ENCODE measurements around the gene L3MBTL4.
"Not testable (repeated sequence)": the region's sequence is repeated elsewhere in the genome, so short reads cannot be mapped to it uniquely, and the experiment has no call there.

L3MBTL4 gene

GRCh38 chr18:6406075-6406909 is 8.4 kb downstream of the L3MBTL4 start:
- no peak for DNase-seq (ENCODE audit: low spot score)

GRCh38 chr18:6405237-6406074 is 9.3 kb downstream of the L3MBTL4 start:
- no peak for DNase-seq (ENCODE audit: low spot score)

- no peak for DNase-seq (ENCODE audit: low spot score)
Observed at GRCh38 chr18:6404834-6405233, 9.9 kb downstream of the L3MBTL4 start.

GRCh38 chr18:6401687-6402086 is 13.0 kb downstream of the L3MBTL4 start:
- DNase-seq (ENCODE audit: low spot score): no peak

- DNase-seq (ENCODE audit: low spot score): no peak
Observed at GRCh38 chr18:6399776-6400175, 14.9 kb downstream of the L3MBTL4 start.

- no peak for DNase-seq (ENCODE audit: low spot score)
Observed at GRCh38 chr18:6397931-6398566, 16.7 kb downstream of the L3MBTL4 start.

GRCh38 chr18:6396847-6397246 is 17.9 kb downstream of the L3MBTL4 start:
- no peak for DNase-seq (ENCODE audit: low spot score)

GRCh38 chr18:6396276-6396675 is 18.4 kb downstream of the L3MBTL4 start:
- no peak for DNase-seq (ENCODE audit: low spot score)

- DNase-seq (ENCODE audit: low spot score): no peak
Observed at GRCh38 chr18:6389005-6389404, 25.7 kb downstream of the L3MBTL4 start.

GRCh38 chr18:6382963-6383362 is 31.7 kb downstream of the L3MBTL4 start:
- DNase-seq (ENCODE audit: low spot score): no peak

GRCh38 chr18:6377473-6377872 is 37.2 kb downstream of the L3MBTL4 start:
- not testable (repeated sequence) for DNase-seq (ENCODE audit: low spot score)

- no peak for DNase-seq (ENCODE audit: low spot score)
Observed at GRCh38 chr18:6376433-6377229, 38.1 kb downstream of the L3MBTL4 start.

GRCh38 chr18:6374935-6375529 is 39.7 kb downstream of the L3MBTL4 start:
- DNase-seq (ENCODE audit: low spot score): no peak

- no peak for DNase-seq (ENCODE audit: low spot score)
Observed at GRCh38 chr18:6374340-6374739, 40.4 kb downstream of the L3MBTL4 start.

GRCh38 chr18:6373187-6373586 is 41.5 kb downstream of the L3MBTL4 start:
- DNase-seq (ENCODE audit: low spot score): no peak

- no peak for DNase-seq (ENCODE audit: low spot score)
Observed at GRCh38 chr18:6370886-6371635, 43.6 kb downstream of the L3MBTL4 start.

- no peak for DNase-seq (ENCODE audit: low spot score)
Observed at GRCh38 chr18:6370410-6370809, 44.3 kb downstream of the L3MBTL4 start.

- DNase-seq (ENCODE audit: low spot score): no peak
Observed at GRCh38 chr18:6368017-6368416, 46.7 kb downstream of the L3MBTL4 start.

- DNase-seq (ENCODE audit: low spot score): no peak
Observed at GRCh38 chr18:6367208-6367607, 47.5 kb downstream of the L3MBTL4 start.

- DNase-seq (ENCODE audit: low spot score): no peak
Observed at GRCh38 chr18:6366776-6367175, 47.9 kb downstream of the L3MBTL4 start.

- no peak for DNase-seq (ENCODE audit: low spot score)
Observed at GRCh38 chr18:6365385-6365784, 49.3 kb downstream of the L3MBTL4 start.
